CD4-positive, alpha-beta T cell (primary cell): ENCODE measurements around the gene SSPN. TPM values are rescaled to one million over a fixed set of nuclear protein-coding genes. Genes with fewer than 3 reads are reported as not detected.

ENCODE experiments used
- ATAC-seq: fragments of 200-7000 bp; cut with Tn5 transposase; one replicate; pipeline ENCODE4 v1.10.0; 2022; ENCODE audit warnings: mild to moderate bottlenecking; ENCODE audit not compliant: poor library complexity
- CTCF ChIA-PET: fragments of 350-600 bp; sonication (Branson Sonifier 250); formaldehyde crosslinking; loops from one replicate; lab custom pipeline; 2021; ENCODE audit warnings: antibody characterized with exemption, inconsistent platforms; lab: Charles Lee
- POLR2A ChIA-PET: fragments of 350-600 bp; sonication (Branson Sonifier 250); formaldehyde crosslinking; loops from one replicate; lab custom pipeline; 2021; ENCODE audit warnings: antibody characterized with exemption, inconsistent platforms; lab: Charles Lee
- DNase-seq, 14 experiments: peaks; one replicate each; pipeline ENCODE4 v3.0.0-alpha.2; 2013 to 2020; ENCODE audit warnings: mixed read lengths in 2 of 14
- H3K27ac ChIP-seq, 2 donors: one replicate each; pipeline versions ENCODE4 v1.5.1 to v1.7.0; 2013; ENCODE audit warnings: low read length in 2 of 2, low read depth in 1 of 2, mild to moderate bottlenecking in 1 of 2
- H3K27me3 ChIP-seq, 2 experiments: 1 replicate in 1 of 2; 2 replicates in 1 of 2; pipeline versions ENCODE4 v1.6.1 to v1.7.0; 2013; ENCODE audit warnings: low read length in 2 of 2, control low read depth in 1 of 2, mild to moderate bottlenecking in 1 of 2, moderate library complexity in 1 of 2; ENCODE audit not compliant: insufficient read depth in 2 of 2, control insufficient read depth in 1 of 2
- H3K36me3 ChIP-seq: one replicate; pipeline ENCODE4 v1.6.1; 2013; ENCODE audit warnings: low read length, control low read depth; ENCODE audit not compliant: insufficient read depth
- H3K4me1 ChIP-seq: one replicate; pipeline ENCODE4 v1.6.1; 2013; ENCODE audit warnings: low read length, control low read depth; ENCODE audit not compliant: insufficient read depth
- H3K4me3 ChIP-seq: one replicate; pipeline ENCODE4 v1.5.1; 2013; ENCODE audit warnings: mild to moderate bottlenecking, low read length, moderate library complexity
- H3K9me3 ChIP-seq, 2 experiments: 1 replicate in 1 of 2; 2 replicates in 1 of 2; pipeline versions ENCODE4 v1.6.1 to v1.7.0; 2013; ENCODE audit warnings: low read length in 2 of 2, mild to moderate bottlenecking in 2 of 2, control low read depth in 1 of 2, moderate library complexity in 1 of 2; ENCODE audit not compliant: control insufficient read depth in 1 of 2, insufficient read depth in 1 of 2
- H3K27ac Mint-ChIP-seq: one replicate; pipeline ENCODE4 v1.8.0; 2020; ENCODE audit warnings: mixed read lengths
- H3K27me3 Mint-ChIP-seq: one replicate; pipeline ENCODE4 v1.8.0; 2021; ENCODE audit warnings: mixed read lengths
- H3K36me3 Mint-ChIP-seq: one replicate; pipeline ENCODE4 v1.8.0; 2021; ENCODE audit warnings: low read depth, mixed read lengths
- H3K4me1 Mint-ChIP-seq: one replicate; pipeline ENCODE4 v1.8.0; 2021; ENCODE audit warnings: low read depth, mixed read lengths
- H3K4me3 Mint-ChIP-seq: one replicate; pipeline ENCODE4 v1.8.0; 2020; ENCODE audit warnings: mild to moderate bottlenecking, mixed read lengths
- H3K9me3 Mint-ChIP-seq: one replicate; pipeline ENCODE4 v1.8.0; 2020; ENCODE audit warnings: mixed read lengths
- CTCF ChIP-seq: fragments of 200-600 bp; IDR thresholded peaks from one replicate; pipeline ENCODE4 v1.8.0; 2022; ENCODE audit warnings: antibody characterized with exemption, mild to moderate bottlenecking
- intact Hi-C, 2 experiments: fragments of 100-400 bp; cut with DNase I in 1 of 2; cut with micrococcal nuclease in 1 of 2; formaldehyde crosslinking; loops; one replicate each; pipeline versions ENCODE4 v1.15.1 to v1.9.0; 2023 to 2025; cut with DNase I, micrococcal nuclease
- total RNA-seq, 174 experiments: library from RNA in 2 of 174; stranded (reverse) in 2 of 174; gene quantifications; one replicate each; pipeline ENCODE4 v1.2.3 and lab custom pipeline; 2021 to 2026

SSPN gene
- total RNA-seq, 2 experiments from 2014 or later: not detected

GRCh38 chr12:26287671-26288381 lies 92.5 kb downstream of the SSPN start:
- Mint-ChIP-seq H3K4me1 (no peaks in the 10 kb centered on the region), H3K27ac (no peak overlapping the region), H3K4me3 (no peak overlapping the region), H3K27me3 (no peaks in the 10 kb centered on the region), H3K9me3 (no peaks in the 10 kb centered on the region), H3K36me3 (no peaks in the 10 kb centered on the region)
- Histone ChIP-seq H3K36me3 (no peaks in the 10 kb centered on the region), H3K27me3 (no peaks in the 10 kb centered on the region), H3K9me3 (peaks cover 0 to 6% of the 10 kb centered on the region in 2 experiments), H3K4me1 (no peaks in the 10 kb centered on the region), H3K4me3 (no peak overlapping the region), H3K27ac (no peak overlapping the region)
- ATAC-seq (no peak), DNase-seq (no peak)
- POLR2A ChIA-PET: interaction anchor here (0.7 kb wide), 1 partner anchor 10 kb away, joined by 4 read pairs; no protein-coding TSS in a partner anchor
- intact Hi-C loops: no loop called here
- TF ChIP-seq CTCF: no peak
- CTCF ChIA-PET: no interaction called here

DNA sequence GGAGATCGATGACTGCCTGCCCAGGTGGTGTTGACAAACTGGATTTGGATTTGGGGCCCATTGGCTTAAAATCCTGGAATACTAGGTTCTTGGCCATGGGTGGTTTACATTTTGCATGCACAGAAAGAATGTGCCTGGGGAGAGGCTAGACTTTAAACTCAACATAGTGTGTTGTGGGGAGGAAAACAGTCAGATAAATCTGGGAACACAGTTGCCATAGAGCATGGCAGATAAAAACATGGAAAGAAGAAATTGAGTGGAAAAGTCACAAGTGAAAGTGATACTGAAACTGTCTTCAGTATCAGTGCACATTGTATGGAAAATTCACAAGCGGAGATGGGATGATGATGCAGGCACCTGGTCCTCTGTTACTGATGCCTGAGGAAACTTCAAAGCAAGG lies 95.2 kb downstream of the SSPN start:
- Mint-ChIP-seq H3K4me3 (no peak overlapping the region), H3K4me1 (no peaks in the 10 kb centered on the region), H3K9me3 (no peaks in the 10 kb centered on the region), H3K36me3 (no peaks in the 10 kb centered on the region), H3K27me3 (no peaks in the 10 kb centered on the region), H3K27ac (no peak overlapping the region)
- no peak for ATAC-seq
- Histone ChIP-seq H3K27ac (no peak overlapping the region), H3K4me3 (no peak overlapping the region), H3K27me3 (no peaks in the 10 kb centered on the region), H3K9me3 (peaks cover 0 to 6% of the 10 kb centered on the region in 2 experiments), H3K4me1 (no peaks in the 10 kb centered on the region), H3K36me3 (no peaks in the 10 kb centered on the region)
- POLR2A ChIA-PET: no interaction called here
- no peak for DNase-seq
- CTCF ChIA-PET: no interaction called here
- no peak for TF ChIP-seq CTCF
- intact Hi-C loops: no loop called here

DNA sequence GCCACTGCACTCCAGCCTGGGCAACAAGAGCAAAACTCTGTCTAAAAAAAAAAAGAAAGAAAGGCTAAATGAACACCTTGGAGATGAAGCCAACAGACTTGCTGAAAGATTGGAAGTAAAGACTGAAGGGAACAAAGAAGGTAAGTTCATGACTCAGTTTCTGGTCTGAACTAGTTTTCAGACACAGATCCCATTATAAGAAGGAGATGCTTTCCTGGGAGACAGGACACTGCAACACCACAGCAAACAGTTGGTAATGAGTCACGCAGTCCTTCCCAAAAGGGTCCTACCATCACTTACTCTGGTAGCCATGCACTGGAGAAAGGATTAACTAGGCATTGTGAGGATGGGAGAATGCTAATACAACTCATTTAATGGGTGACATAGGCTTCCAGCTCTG lies 97.2 kb downstream of the SSPN start:
- H3K27ac ChIP-seq: no peak overlapping the region
- ChIA-PET CTCF (no interaction called here), POLR2A (no interaction called here)
- ATAC-seq (no peak), DNase-seq (no peak)
- intact Hi-C loops: no loop called here
- H3K9me3 ChIP-seq: no peaks in the 10 kb centered on the region
- Mint-ChIP-seq H3K27me3 (no peaks in the 10 kb centered on the region), H3K4me3 (no peak overlapping the region), H3K27ac (no peak overlapping the region), H3K36me3 (no peaks in the 10 kb centered on the region), H3K4me1 (no peaks in the 10 kb centered on the region), H3K9me3 (no peaks in the 10 kb centered on the region)
- no peak for TF ChIP-seq CTCF
- no peak overlapping the region for H3K4me3 ChIP-seq
- no peaks in the 10 kb centered on the region for H3K36me3 ChIP-seq
- no peaks in the 10 kb centered on the region for H3K27me3 ChIP-seq
- H3K4me1 ChIP-seq: no peaks in the 10 kb centered on the region
